Measurements from ENCODE around the gene KANK3.
"Not testable (repeated sequence)": the region's sequence is repeated elsewhere in the genome, so short reads cannot be mapped to it uniquely, and the experiment has no call there.

Gene KANK3

GRCh38 chr19:8388612-8388958 lies 45.5 kb upstream of the KANK3 start:
- peaks cover 0 to 11% (median 10%) of the 10 kb centered on the region in 3 donors for H3K36me3 ChIP-seq
- no peak overlapping the region for H3K4me3 ChIP-seq
- TF ChIP-seq, protein P1, sequence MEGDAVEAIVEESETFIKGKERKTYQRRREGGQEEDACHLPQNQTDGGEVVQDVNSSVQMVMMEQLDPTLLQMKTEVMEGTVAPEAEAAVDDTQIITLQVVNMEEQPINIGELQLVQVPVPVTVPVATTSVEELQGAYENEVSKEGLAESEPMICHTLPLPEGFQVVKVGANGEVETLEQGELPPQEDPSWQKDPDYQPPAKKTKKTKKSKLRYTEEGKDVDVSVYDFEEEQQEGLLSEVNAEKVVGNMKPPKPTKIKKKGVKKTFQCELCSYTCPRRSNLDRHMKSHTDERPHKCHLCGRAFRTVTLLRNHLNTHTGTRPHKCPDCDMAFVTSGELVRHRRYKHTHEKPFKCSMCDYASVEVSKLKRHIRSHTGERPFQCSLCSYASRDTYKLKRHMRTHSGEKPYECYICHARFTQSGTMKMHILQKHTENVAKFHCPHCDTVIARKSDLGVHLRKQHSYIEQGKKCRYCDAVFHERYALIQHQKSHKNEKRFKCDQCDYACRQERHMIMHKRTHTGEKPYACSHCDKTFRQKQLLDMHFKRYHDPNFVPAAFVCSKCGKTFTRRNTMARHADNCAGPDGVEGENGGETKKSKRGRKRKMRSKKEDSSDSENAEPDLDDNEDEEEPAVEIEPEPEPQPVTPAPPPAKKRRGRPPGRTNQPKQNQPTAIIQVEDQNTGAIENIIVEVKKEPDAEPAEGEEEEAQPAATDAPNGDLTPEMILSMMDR (IDR thresholded peaks at IDR 0.05) = no peak
- intact Hi-C loops (cut with DNase I; ENCODE audit: low total_unique reads) = no loop called here
- H3K27ac ChIP-seq = peak overlapping the region in 1 of 2 donors; percentile 81
- DNase-seq = no peak
- no peaks in the 10 kb centered on the region for H3K9me3 ChIP-seq
- peaks cover 4 to 35% (median 30%) of the 10 kb centered on the region in 4 donors for H3K4me1 ChIP-seq
- H3K27me3 ChIP-seq = no peaks in the 10 kb centered on the region

- H3K9me3 ChIP-seq = no peaks in the 10 kb centered on the region
- TF ChIP-seq, protein P1 (IDR thresholded peaks at IDR 0.05) = no peak
- H3K4me1 ChIP-seq = peaks cover 0 to 28% (median 23%) of the 10 kb centered on the region in 4 donors
- no peak overlapping the region for H3K4me3 ChIP-seq
- intact Hi-C loops (cut with DNase I; ENCODE audit: low total_unique reads) = no loop called here
- H3K36me3 ChIP-seq = peaks cover 0 to 11% (median 10%) of the 10 kb centered on the region in 3 donors
- peak overlapping the region in 1 of 2 donors; percentile 81 for H3K27ac ChIP-seq
- no peak for DNase-seq
- no peaks in the 10 kb centered on the region for H3K27me3 ChIP-seq
Observed at GRCh38 chr19:8387688-8388611, 44.9 kb upstream of the KANK3 start.

GRCh38 chr19:8386990-8387389 lies 43.9 kb upstream of the KANK3 start:
- TF ChIP-seq, protein P1 (IDR thresholded peaks at IDR 0.05) = no peak
- peaks cover 0 to 11% (median 10%) of the 10 kb centered on the region in 3 donors for H3K36me3 ChIP-seq
- H3K4me3 ChIP-seq = no peak overlapping the region
- DNase-seq = no peak
- no peaks in the 10 kb centered on the region for H3K9me3 ChIP-seq
- no peak overlapping the region for H3K27ac ChIP-seq
- H3K27me3 ChIP-seq = no peaks in the 10 kb centered on the region
- peaks cover 0 to 19% (median 15%) of the 10 kb centered on the region in 4 donors for H3K4me1 ChIP-seq
- intact Hi-C loops (cut with DNase I; ENCODE audit: low total_unique reads) = no loop called here

- H3K4me3 ChIP-seq; intact Hi-C loops (cut with DNase I; ENCODE audit: low total_unique reads); H3K27ac ChIP-seq; H3K9me3 ChIP-seq; DNase-seq; H3K27me3 ChIP-seq: not testable (repeated sequence)
- Histone ChIP-seq H3K36me3 (peaks cover 0 to 11% (median 10%) of the 10 kb centered on the region in 3 donors), H3K4me1 (peaks cover 0 to 13% (median 9%) of the 10 kb centered on the region in 4 donors)
Observed at GRCh38 chr19:8386419-8386818, 43.4 kb upstream of the KANK3 start.

GRCh38 chr19:8385566-8385965 lies 42.5 kb upstream of the KANK3 start:
- H3K4me1 ChIP-seq; H3K27ac ChIP-seq; DNase-seq; H3K27me3 ChIP-seq; H3K4me3 ChIP-seq; intact Hi-C loops (cut with DNase I; ENCODE audit: low total_unique reads); H3K9me3 ChIP-seq: not testable (repeated sequence)
- peaks cover 0 to 11% (median 10%) of the 10 kb centered on the region in 3 donors for H3K36me3 ChIP-seq

DNA sequence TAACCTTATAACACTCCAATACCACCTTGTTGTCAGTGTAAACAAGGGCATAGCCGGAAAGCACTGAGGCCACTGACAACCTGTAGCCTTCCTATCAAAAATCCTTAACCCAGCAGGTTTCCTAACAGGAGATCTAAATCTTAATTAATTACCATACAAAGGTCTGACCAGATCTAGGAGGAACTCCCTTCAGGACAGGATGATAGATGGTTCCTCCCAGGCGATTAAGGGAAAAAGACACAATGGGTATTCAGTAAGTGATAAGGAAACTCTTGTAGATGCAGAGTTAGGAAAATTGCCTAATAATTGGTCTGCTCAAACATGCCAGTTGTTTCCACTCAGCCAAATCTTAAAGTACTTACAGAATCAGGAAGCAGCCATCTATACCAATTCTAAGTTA lies 42.0 kb upstream of the KANK3 start:
- DNase-seq; H3K4me1 ChIP-seq; H3K27ac ChIP-seq; H3K27me3 ChIP-seq; H3K9me3 ChIP-seq; H3K4me3 ChIP-seq; intact Hi-C loops (cut with DNase I; ENCODE audit: low total_unique reads): not testable (repeated sequence)
- H3K36me3 ChIP-seq = peaks cover 0 to 11% (median 10%) of the 10 kb centered on the region in 3 donors

DNA sequence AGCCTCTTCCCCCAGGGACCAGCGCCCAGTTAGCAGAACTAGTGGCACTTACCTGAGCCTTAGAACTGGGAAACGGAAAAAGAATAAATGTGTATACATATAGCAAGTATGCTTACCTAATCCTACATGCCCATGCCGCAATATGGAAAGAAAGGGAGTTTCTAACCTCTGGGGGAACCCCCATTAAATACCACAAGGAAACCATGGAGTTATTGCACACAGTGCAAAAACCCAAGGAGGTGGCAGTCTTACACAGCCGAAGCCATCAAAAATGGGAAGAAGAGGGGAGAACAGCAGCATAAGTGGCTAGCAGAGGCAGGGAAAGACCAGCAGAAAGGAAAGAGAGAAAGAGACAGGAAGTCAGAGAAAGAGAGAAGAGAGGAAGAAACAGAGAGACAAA lies 41.5 kb upstream of the KANK3 start:
- H3K36me3 ChIP-seq = peaks cover 0 to 16% (median 11%) of the 10 kb centered on the region in 3 donors
- H3K4me1 ChIP-seq; intact Hi-C loops (cut with DNase I; ENCODE audit: low total_unique reads); H3K27me3 ChIP-seq; H3K27ac ChIP-seq; H3K4me3 ChIP-seq; DNase-seq; H3K9me3 ChIP-seq: not testable (repeated sequence)

- H3K4me3 ChIP-seq; H3K9me3 ChIP-seq; H3K27ac ChIP-seq; intact Hi-C loops (cut with DNase I; ENCODE audit: low total_unique reads); H3K27me3 ChIP-seq; DNase-seq; H3K4me1 ChIP-seq: not testable (repeated sequence)
- peaks cover 0 to 24% (median 6%) of the 10 kb centered on the region in 3 donors for H3K36me3 ChIP-seq
Observed at GRCh38 chr19:8379156-8379891, 36.3 kb upstream of the KANK3 start.

All from tibial artery (tissue), 4 donors.